Gastrocnemius medialis (tissue), 4 donors: Measurements from ENCODE around the gene TUBA8.

ENCODE experiments used
- POLR2A ChIP-seq, 2 donors: fragments of 450-650 bp; IDR thresholded peaks; one replicate each; pipeline ENCODE4 v1.6.1; 2017; ENCODE audit warnings: antibody characterized with exemption in 2 of 2, mild to moderate bottlenecking in 2 of 2, moderate library complexity in 2 of 2
- TF ChIP-seq, protein P1 (sequence below), 5 experiments: fragments of 450-650 bp in 3 of 5; fragments of 200-600 bp in 2 of 5; sonication (generic) in 2 of 5; IDR thresholded peaks in 4 of 5; conservative IDR thresholded peaks in 1 of 5; 1 replicate in 4 of 5; 2 replicates in 1 of 5; pipeline ENCODE4 v1.5.1; 2016 to 2019; ENCODE audit warnings: antibody characterized with exemption in 5 of 5, mild to moderate bottlenecking in 3 of 5, moderate library complexity in 3 of 5

DNA sequence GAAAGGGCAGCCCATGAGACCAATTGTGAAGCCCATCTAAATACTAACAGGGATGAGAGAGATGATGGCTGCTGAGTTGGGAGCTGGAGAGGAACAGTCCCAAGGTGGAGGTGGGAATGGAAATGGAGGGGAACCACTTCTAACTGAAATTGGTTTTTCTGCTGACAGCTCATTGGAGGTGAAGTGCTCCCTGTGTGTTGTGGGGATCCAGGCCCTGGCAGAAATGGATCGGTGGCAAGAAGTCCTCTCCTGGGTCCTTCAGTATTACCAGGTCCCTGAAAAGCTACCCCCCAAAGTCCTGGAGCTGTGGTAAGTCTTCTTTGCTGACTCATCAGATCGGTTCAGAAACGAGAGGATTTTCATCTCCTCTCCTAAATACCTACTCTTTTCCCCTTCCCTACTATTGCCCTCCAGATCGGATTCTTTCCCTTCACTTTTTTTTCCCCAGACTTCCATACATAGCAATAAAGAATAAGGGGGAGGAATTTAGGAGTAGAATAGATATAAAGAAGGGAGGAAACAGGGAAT is 30.8 kb upstream of the TUBA8 start:
- TF ChIP-seq, protein P1, sequence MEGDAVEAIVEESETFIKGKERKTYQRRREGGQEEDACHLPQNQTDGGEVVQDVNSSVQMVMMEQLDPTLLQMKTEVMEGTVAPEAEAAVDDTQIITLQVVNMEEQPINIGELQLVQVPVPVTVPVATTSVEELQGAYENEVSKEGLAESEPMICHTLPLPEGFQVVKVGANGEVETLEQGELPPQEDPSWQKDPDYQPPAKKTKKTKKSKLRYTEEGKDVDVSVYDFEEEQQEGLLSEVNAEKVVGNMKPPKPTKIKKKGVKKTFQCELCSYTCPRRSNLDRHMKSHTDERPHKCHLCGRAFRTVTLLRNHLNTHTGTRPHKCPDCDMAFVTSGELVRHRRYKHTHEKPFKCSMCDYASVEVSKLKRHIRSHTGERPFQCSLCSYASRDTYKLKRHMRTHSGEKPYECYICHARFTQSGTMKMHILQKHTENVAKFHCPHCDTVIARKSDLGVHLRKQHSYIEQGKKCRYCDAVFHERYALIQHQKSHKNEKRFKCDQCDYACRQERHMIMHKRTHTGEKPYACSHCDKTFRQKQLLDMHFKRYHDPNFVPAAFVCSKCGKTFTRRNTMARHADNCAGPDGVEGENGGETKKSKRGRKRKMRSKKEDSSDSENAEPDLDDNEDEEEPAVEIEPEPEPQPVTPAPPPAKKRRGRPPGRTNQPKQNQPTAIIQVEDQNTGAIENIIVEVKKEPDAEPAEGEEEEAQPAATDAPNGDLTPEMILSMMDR (IDR thresholded peaks at IDR 0.05 in 4 of 5, conservative IDR thresholded peaks at IDR 0.05 in 1 of 5): no peak
- TF ChIP-seq POLR2A (IDR thresholded peaks at IDR 0.05): no peak
